ENCODE results near the gene TTC12.

Gene TTC12

DNA sequence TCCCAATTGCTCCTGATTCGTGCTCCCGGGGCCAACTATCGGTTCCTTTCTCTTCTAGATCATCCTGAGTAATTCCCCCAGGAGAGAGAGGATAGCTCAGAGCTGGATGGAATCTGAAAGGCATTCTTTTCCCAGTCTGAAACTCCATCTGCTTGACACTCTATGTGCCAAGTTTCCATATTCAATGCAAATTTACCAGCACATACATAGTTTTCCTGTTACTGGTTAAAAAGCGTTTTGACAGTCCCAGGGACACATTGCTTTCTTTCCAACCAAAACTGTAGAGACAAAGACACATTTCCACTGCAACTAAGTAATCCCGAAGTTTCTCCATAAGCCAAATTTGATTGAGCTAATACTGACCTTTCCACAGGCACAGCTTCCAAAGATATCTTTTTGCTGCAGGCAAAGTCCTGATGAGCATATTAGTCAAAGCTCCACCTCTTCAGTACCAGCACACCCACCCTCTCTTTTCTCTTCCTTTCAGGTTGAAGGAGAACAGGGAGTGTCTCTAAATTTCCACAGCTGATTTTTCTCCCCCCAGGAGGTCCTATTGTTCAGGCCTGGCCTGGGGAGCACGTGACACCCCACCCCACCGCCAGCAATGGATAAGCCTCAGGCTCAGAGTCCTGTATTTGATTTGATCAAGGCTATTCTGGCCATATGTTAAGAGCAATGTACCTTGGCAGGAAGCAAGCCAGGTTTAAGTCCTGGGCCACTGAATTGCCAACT, 63.5 kb downstream of the TTC12 start:
- no peak for DNase-seq

DNA sequence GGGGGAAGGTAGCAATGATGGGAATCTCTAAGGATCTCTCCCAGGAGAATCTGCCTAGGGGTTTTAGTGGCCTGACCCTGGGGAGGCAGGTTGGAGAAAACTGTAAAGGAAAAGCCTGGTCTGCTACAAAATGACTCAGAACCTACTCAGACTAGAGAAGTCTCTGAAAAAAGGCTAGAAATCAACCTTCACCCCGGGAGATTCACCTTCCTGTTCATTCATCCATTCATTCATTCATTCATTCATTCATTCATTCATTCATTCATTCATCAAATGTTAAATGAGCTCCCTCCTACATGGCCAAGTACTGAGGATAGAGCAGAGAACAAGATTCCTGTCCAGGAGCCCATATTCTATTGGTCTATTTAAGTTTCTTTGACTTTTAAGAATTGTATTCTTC, 64.3 kb downstream of the TTC12 start:
- DNase-seq = no peak

DNA sequence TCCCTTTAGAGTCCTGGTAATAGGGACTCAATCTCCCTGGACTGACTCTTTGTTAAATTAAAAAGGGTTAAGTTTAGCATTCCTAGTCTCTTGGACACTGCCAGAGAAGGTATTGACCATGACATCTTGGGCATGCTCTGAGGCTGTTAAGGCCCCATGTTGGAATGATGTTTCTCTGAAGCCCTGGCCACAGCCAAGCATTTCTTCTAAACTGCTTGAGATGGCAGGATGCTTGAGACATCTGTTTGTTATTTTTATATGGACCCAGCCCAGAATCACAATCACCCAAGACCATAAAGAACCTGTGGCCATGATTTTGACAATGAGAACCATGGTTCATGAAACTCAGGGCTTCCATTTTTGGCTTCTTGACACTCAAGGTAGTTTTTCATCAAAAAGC, 67.7 kb downstream of the TTC12 start:
- DNase-seq = no peak

DNA sequence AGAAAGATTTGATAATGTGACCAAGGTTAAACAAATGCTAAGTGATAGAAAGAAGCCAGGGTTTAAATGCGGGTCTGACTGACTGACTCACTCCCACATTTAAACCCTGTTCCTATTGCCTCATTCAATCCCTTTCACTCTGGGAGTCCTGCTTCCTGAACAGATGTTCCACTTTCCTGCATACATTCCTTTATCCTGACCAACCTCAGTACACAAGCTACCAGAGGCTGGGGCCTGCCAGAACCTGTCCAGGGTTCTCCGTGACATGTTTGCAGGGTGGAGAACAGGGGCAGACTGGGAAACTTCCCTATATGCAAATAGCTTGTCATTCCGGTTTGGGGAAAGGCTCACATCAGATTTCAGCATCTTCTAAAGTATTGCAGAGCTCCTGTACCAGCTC, 70.2 kb downstream of the TTC12 start:
- DNase-seq = no peak

DNA sequence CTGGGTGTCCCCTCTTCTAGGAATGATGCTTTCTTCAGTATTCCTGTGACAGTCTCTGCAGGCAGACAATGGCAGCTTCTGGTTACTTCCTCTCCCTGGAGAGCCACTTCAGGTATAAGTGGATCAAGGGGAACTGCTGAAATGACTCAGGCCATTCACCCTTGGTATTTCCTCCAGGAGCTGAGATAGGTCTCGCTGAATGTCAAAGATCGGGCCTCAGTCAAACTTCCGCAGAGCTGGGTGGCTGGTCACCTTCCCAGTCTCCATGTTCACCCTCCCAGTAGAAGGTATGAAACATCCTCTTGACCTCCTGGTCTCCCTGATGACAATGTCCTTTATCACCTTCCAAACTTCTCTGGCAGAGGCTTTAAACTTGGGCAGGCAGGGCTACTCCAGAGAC, 71.4 kb downstream of the TTC12 start:
- no peak for DNase-seq

DNA sequence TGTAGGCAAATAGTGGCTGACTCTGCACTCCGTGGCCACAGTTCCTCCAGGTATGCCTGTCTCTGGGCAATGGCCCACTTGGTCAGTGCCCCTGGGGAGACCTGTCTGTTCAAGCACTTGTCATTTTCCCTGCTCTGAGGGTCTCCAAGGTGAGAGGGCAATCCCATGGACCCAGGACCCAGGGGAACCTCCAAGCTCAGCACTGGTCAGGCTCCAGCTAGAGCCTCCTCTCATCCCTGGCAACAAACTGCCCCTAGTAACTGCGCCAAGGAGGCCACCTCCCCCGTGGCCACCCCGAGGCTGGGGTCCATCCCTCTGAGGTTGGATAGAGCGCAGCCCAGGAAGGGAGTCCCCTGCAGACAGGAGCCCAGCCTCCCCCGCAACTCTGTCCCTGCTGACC, 72.5 kb downstream of the TTC12 start:
- no peak for DNase-seq

DNA sequence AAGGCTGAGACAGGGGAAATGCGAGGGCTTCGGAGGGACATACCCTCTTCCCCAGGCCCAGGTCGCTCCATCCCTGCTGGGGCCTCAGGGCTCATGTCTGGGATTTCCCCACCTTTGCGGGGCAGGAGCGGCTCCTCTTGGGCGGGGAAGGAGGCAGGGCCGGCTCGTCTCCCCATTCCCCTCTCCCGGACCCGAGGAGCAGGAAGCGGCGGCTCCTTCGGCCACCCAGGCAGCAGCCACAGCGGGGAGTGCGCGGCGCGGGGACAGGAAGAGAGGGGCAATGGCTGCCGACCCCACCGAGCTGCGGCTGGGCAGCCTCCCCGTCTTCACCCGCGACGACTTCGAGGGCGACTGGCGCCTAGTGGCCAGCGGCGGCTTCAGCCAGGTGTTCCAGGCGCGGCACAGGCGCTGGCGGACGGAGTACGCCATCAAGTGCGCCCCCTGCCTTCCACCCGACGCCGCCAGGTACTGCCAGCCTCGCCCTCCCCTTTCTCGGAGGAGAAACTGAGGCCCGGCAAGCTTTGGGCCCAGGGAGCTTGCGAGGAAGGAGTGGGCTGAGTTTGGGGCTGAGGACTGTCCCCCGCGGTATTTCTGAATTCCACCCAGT, 73.3 kb downstream of the TTC12 start, which contains the start of gene ANKK1:
TSS of gene ANKK1 (plus strand) at position 175 of the 607 bp plus-strand sequence. CDS start at position 281, 106 bp downstream.
- no peak for DNase-seq

DNA sequence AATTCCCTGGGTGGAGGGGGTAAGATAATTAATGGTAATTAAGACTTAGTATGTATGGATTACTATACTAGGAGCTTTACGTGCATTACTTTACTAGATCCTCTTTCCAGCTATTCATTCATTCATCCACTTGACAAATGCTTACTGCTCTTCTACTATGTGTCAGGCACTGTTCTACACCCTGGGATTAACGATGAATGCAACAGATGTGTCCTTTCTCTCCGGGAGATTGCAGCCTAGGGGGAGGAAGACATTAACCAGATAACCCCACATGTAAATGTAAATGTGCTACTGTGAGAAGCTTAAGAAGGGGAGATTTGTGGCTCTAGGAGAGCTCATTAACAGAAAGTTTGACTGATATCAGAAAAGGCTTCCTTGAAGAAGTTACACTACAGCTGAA, 74.9 kb downstream of the TTC12 start:
- DNase-seq = no peak

DNA sequence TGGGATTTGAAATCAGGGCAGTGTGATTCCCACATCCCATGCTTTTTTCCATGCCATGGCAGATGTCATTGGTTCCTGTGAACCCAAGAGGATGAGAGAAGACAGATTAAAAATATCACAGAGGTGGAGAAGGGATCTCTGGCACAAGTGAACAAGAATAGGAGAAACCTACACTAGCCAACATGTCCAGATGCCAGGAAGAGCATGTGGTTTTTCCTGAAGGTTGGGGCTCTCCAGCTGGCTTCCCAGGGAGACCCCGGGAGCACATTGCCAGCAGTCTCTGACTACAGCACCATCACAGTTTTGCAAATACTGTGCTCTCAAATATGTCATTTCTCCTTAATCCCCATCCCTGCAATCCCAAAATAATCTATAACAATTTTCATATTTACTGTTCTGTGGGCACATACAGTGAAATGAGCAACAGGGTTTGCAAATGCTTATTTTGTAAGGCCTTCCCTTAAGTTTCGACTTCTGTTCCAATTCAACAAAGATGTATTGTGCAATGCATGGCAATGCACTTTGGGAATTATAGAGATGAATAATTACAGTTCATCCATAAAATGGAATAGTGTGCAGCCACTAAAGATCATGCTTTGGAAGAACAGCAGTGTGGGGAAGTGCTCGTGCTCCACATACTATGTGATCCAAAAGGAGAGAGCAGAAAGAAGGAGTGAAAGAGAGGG, 78.0 kb downstream of the TTC12 start:
- no peak for DNase-seq

DNA sequence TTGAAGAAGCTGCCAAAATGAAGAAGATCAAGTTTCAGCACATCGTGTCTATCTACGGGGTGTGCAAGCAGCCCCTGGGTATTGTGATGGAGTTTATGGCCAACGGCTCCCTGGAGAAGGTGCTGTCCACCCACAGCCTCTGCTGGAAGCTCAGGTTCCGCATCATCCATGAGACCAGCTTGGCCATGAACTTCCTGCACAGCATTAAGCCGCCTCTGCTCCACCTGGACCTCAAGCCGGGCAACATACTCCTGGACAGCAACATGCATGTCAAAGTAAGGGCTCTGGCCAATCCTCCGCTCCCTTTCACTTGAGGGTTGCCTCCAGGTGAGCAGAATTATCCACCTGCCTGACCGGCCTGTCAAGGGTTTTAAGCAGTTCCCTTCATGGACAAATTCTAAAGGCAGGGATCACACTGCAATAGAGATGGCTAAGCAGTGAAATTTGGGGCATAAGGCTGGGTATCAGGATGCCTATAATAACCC, 79.2 kb downstream of the TTC12 start:
- no peak for DNase-seq

DNA sequence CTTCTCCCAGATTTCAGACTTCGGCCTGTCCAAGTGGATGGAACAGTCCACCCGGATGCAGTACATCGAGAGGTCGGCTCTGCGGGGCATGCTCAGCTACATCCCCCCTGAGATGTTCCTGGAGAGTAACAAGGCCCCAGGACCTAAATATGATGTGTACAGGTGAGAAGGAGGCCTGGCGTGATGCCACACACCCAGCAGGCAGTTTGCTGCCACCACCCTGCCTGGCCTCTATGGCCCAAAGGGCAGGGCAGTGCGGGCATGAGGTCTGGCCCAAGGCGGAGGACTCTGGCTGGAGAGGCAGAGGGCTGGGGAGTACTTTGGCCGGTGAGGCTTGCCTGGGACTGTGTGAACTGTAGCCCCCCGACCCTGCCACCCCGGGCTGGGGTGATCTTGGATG, 80.5 kb downstream of the TTC12 start:
- no peak for DNase-seq

DNA sequence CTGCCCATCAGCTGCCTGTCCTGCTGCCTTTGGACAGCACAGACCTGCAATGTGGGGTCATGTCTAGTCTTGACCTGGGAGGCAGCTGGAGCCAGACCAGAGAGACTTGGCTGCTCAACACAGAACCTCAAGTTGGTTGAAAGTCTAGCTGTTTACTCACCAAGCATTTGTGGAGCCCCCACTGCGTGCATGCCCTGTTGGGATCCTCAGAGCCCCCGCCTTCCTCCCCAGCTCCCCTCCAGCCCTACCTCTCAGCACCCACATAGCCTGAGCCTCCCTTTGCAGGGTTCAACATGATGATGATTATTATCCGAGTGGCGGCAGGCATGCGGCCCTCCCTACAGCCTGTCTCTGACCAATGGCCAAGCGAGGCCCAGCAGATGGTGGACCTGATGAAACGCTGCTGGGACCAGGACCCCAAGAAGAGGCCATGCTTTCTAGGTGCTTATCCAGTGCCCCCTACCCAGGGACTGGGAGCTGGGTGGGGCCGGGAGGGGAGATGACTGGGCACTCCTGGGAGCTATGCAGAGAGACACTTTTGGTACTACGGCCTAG, 81.5 kb downstream of the TTC12 start:
- no peak for DNase-seq

DNA sequence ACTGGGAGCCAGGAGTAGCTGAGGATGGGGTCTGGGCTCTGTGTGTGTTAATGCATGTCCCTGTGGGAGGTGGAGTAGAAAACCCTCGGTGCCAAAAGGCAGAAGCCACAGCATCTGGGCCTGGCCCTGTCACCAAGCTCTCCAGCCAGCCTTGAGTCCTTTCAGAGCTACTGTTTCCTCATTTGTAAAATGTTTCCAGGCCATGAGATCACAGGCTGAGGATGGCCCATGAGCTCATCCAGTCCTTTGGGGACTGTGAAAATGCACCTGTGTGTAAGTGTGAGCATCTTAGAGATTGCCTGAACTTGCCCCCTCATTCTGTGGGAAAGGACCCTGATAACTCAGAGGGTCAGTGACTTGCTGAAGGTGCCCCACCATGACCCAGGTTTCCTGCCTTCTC, 82.3 kb downstream of the TTC12 start:
- no peak for DNase-seq

DNA sequence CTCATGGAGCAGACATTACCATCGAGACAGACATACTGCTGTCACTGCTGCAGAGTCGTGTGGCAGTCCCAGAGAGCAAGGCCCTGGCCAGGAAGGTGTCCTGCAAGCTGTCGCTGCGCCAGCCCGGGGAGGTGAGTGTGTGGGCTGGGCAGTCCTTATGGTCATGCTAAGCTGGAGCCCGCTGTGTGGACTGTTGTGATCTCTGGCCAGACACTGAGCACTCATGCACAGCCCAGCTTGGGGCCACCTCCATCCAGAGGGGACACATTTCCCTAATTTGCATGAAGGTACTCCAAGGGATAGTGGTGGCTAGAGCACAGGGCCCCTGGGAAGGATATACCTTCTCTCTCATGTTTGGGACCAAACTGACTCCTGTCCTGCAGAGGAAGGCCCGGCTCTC, 82.8 kb downstream of the TTC12 start:
- DNase-seq = no peak

DNA sequence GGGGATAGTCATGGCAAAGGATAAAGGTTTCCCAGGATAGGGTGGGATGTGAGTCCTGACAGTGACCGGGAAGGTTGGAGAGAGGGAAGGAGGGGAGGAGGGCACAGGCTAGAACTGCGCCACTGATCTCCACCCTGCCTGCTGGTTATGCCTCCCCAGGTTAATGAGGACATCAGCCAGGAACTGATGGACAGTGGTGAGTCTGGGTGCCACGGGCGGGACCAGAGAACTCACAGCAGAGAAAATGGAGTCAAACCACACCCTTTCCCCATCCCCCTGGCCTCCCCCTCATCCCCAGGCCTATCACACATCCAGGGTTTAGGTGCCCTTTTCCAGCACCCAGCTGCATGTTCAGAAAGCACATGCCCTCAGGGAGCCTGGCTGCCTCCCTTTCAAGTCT, 83.4 kb downstream of the TTC12 start:
- DNase-seq = no peak

DNA sequence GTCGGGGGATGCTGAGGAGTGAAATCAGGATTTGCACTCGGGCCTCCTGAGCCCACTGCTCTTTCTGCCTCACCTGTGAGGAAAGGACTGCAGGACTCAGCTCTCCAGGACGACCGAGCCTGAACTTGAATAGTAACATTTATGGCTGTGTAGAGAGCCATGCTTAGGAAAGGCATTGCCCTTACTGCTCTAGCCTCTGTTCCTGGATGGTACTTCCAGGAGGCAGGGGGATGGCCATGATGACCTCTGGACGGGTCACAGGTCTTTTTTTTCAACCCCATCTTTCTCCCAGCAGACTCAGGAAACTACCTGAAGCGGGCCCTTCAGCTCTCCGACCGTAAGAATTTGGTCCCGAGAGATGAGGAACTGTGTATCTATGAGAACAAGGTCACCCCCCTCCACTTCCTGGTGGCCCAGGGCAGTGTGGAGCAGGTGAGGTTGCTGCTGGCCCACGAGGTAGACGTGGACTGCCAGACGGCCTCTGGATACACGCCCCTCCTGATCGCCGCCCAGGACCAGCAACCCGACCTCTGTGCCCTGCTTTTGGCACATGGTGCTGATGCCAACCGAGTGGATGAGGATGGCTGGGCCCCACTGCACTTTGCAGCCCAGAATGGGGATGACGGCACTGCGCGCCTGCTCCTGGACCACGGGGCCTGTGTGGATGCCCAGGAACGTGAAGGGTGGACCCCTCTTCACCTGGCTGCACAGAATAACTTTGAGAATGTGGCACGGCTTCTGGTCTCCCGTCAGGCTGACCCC, 84.5 kb downstream of the TTC12 start:
- no peak for DNase-seq

DNA sequence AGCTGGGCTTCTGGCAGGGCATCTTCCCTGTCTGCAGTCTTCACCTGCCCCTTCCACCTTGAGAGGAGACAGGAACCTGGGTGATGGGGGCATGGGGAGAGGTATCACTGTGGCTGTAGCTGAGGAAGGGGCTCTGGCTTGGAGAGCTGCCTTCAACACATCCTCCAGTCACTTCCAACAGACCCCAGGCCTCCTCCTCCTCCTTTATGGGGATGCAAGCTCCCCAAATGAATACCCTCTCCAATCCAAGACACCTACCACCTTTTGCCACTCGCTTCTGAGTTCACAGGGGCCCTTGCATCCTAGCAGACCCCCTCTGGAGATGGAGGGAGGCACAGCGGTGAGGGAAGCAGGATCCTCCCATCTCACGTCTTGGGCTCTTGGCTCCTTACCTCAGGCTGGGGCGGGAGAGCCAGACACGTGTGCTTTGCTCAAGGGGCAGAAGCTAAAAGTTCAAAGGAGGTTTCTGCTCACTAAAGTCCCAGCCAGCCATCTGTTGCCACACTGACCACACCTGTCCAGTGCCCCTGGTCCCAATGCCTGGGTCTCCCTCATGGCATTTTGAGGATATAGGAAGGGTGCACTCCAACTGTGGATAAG, 86.3 kb downstream of the TTC12 start:
- DNase-seq = no peak

DNA sequence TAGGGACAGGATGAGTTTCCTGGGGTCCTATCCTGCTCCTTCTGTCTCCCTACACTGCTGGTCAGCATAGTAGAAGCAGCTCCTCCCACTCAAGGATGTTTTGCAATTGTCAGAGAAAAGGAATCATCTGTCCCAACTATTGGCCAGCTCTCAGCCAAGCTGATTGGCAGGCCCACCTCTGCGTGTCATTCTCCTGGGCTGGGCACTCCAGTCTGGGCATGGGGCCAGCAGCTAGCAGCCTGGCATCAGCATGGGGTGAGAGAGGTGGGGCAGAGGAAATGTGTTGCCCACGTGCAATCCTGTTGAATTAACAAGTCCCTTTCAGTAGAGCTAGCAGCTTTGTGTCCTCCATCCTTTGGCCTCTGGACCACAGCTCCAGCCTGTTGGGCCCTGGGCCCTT, 87.3 kb downstream of the TTC12 start:
- DNase-seq = peak; percentile 17 to 32 (median 31)

DNA sequence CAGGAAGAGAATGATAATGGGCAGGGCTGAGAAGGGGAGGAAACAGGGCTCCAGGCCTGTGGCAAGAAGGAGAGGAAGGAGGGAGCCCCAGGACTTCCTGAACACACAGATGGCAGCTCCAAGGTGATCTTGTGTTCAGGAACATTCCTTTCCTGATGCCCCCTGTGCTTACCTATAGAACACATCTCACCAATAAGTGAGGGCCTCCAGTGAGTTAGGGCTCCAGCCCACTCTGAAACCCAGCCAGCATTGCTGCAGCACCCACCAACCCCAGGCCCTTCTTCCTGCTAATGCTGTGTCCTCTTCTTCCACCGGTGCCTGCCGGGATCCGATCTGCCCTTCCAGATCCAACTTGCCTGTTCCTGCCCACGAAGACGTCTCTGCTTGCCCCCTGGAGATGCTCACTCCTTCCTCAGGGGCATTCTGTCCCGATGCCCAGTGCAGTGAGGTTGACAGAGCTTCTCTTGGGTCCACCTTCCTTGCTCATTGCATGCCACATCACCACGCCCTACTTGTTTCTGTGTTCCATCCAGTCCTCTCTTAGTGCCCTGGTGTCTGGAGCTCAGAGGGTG, 90.6 kb downstream of the TTC12 start:
- DNase-seq = no peak

DNA sequence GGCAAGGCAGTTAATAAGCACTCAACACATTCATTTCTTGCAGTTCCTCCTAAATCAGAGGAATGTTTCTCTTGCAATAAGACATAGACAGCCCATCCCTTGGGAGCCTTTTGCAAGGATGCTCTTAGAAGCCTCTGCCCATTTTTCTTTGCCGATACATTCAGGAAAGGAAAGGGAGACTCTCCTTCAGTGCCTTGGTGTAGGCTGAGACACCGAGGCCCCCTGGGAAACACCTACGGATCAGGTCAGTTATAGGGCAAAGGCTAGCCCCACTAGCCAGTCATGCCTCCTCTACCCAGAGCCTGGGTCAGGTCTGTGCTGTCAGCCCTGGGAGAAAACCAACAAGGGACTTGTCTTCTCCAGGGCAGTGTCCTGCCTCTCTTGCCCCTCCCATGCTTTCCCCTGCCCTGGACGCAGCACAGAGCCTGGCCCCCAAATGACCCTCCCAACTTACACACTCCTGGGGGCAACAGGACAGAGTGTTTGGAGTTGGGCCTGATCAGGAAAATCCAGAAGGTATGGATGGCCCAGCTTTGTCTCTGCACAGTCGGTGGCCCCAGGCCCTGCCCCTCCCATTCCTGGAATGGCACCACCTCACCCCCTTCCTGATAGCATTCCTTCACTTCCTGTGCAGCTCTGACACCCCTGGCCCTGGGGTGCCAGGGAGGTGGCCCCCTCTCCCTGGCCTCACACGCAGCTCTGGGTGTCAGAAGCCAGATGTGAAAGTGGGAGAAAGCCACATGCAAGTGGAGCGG, 91.5 kb downstream of the TTC12 start:
- DNase-seq = no peak

DNA sequence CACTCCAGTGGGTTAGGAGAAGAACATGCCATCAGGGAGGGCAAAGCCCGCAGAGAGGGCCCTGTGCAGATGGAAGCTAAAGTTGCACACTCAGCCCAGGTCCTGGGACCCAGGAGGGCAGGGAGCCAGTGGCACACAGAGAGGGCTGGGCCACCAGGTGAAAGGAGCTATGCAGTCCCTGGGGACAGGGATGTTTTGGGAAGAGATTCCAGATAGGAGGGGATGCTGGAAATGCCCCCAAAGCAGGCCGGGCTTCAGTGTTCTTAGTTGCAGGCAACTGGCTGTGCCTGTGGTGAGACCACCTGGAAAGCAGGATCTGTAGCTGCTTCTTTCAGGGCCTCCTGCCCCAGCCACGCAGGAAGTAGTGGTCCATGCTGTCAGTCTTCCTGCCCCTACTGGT, 92.8 kb downstream of the TTC12 start:
- no peak for DNase-seq
